Activated gamma-delta T cell treated with anti-CD3 and anti-CD28 coated beads, Interleukin-2, amount 50 U/mL, for 16 hours (primary cell): ENCODE results near the gene SUMF2.
A peak's percentile ranks its signal among the peaks of the same experiment; 100 is the strongest.
"Not testable (repeated sequence)": the region's sequence is repeated elsewhere in the genome, so short reads cannot be mapped to it uniquely, and the experiment has no call there.

Experiments
- DNase-seq: peaks from one replicate; pipeline ENCODE4 v3.0.0-alpha.2; 2020; ENCODE audit warnings: low read depth

The SUMF2 gene

GRCh38 chr7:56062382-56062781 is 1.7 kb upstream of the SUMF2 start:
- no peak for DNase-seq

GRCh38 chr7:56063500-56063881 is 595 bp upstream of the SUMF2 start:
- DNase-seq, result no peak

- DNase-seq, result not testable (repeated sequence)
Observed at GRCh38 chr7:56066376-56066775, 2.3 kb downstream of the SUMF2 start.

GRCh38 chr7:56074371-56074791 is 10.3 kb downstream of the SUMF2 start:
- peak; percentile 39 for DNase-seq

GRCh38 chr7:56077681-56078080 is 13.6 kb downstream of the SUMF2 start:
- no peak for DNase-seq

GRCh38 chr7:56078196-56078595 is 14.1 kb downstream of the SUMF2 start:
- DNase-seq, result no peak

- no peak for DNase-seq
Observed at GRCh38 chr7:56079450-56080185, 15.5 kb downstream of the SUMF2 start.

GRCh38 chr7:56080726-56081435 is 16.8 kb downstream of the SUMF2 start:
- not testable (repeated sequence) for DNase-seq

- no peak for DNase-seq
Observed at GRCh38 chr7:56081626-56082340, 17.7 kb downstream of the SUMF2 start.

- DNase-seq, result no peak
Observed at GRCh38 chr7:56083150-56083785, 19.2 kb downstream of the SUMF2 start.

GRCh38 chr7:56086761-56087160 is 22.7 kb downstream of the SUMF2 start:
- no peak for DNase-seq

GRCh38 chr7:56087445-56087844 is 23.4 kb downstream of the SUMF2 start:
- DNase-seq, result no peak

GRCh38 chr7:56091591-56091990 is 27.5 kb downstream of the SUMF2 start:
- DNase-seq, result no peak

GRCh38 chr7:56092388-56092787 is 28.3 kb downstream of the SUMF2 start:
- DNase-seq, result not testable (repeated sequence)

- no peak for DNase-seq
Observed at GRCh38 chr7:56092789-56093531, 28.9 kb downstream of the SUMF2 start, which contains the start of gene PHKG1. Gene PHKG1, minus strand, starts transcription at chr7:56092952. Its CDS starts 4,011 bp downstream, at chr7:56088941.

- DNase-seq, result no peak
Observed at GRCh38 chr7:56097700-56098099, 33.6 kb downstream of the SUMF2 start.

- DNase-seq, result not testable (repeated sequence)
Observed at GRCh38 chr7:56098187-56099008, 34.3 kb downstream of the SUMF2 start.

- no peak for DNase-seq
Observed at GRCh38 chr7:56099653-56100052, 35.6 kb downstream of the SUMF2 start.

GRCh38 chr7:56104138-56104537 is 40.1 kb downstream of the SUMF2 start:
- DNase-seq, result not testable (repeated sequence)

- DNase-seq, result no peak
Observed at GRCh38 chr7:56105508-56105907, 41.4 kb downstream of the SUMF2 start.
